Measurements from ENCODE around the gene ARHGAP22. TPM values are rescaled to one million over a fixed set of nuclear protein-coding genes. Genes with fewer than 3 reads are reported as not detected.

Gene ARHGAP22
- total and polyA plus RNA-seq, 2 experiments from 2014 or later = 4.8 to 10.7 TPM

- ATAC-seq = no peak; the same call in 2 of the 3 replicates
These were observed 25.5 kb downstream of the ARHGAP22 start for GRCh38 chr10:48579251-48579960.

More at GRCh38 chr10:48579251-48579960, 25.5 kb downstream of the ARHGAP22 start:
- Mint-ChIP-seq H3K36me3 (ENCODE audit: low read depth) (0 out of 3 replicates have a peak, but pooled peaks cover 2% of the 10 kb centered on the region), H3K27ac (no peak overlapping the region), H3K9me3 (peaks cover 6% of the 10 kb centered on the region), H3K4me1 (peaks cover 13% of the 10 kb centered on the region; the same call in 2 of the 3 replicates), H3K4me3 (no peak overlapping the region), H3K27me3 (ENCODE audit: insufficient read depth, low read depth, poor library complexity) (peaks cover 8% of the 10 kb centered on the region)
- TF ChIP-seq ZNF114 (CRISPR knock-in tag; IDR thresholded peaks at IDR 0.05) = no peak
- TF ChIP-seq ZNF462 (CRISPR knock-in tag; IDR thresholded peaks at IDR 0.05) = no peak
- no peak for TF ChIP-seq POLR2AphosphoS5 (IDR thresholded peaks at IDR 0.05; ENCODE audit: low read depth)
- no peak for TF ChIP-seq CREB1 (CRISPR knock-in tag; IDR thresholded peaks at IDR 0.05; ENCODE audit: low read depth)
- H3K27me3 ChIP-seq (ENCODE audit: insufficient read depth) = no peaks in the 10 kb centered on the region
- H3K4me1 ChIP-seq (ENCODE audit: insufficient read depth) = peaks cover 4% of the 10 kb centered on the region
- H3K4me3 ChIP-seq = no peak overlapping the region
- no peak overlapping the region for H3K4me2 ChIP-seq
- H3K27ac ChIP-seq (ENCODE audit: low read depth) = no peak overlapping the region
- H3F3A ChIP-seq (replicated peaks; ENCODE audit: low read depth) = no peaks in the 10 kb centered on the region
- H3K36me3 ChIP-seq (ENCODE audit: insufficient read depth) = no peaks in the 10 kb centered on the region
- no peak for DNase-seq (ENCODE audit: low spot score)
- peak overlapping the region; percentile 11; the same call in 1 of the 2 replicates for H2AFZ ChIP-seq
- H3K79me2 ChIP-seq (replicated peaks; ENCODE audit: insufficient read depth) = no peaks in the 10 kb centered on the region
- H4K20me1 ChIP-seq (replicated peaks; ENCODE audit: insufficient read depth) = no peaks in the 10 kb centered on the region
- H3K9me2 ChIP-seq (ENCODE audit: insufficient read depth) = peaks cover 20% of the 10 kb centered on the region; the same call in 1 of the 2 replicates

Data from GM23338 (cell line).